Measurements from ENCODE around the gene CLDN6. TPM values are rescaled to one million over a fixed set of nuclear protein-coding genes. Genes with fewer than 3 reads are reported as not detected.

The CLDN6 gene
- total and polyA plus RNA-seq, 2 of the 13 experiments (the other 11 are each of a cell fraction or from before 2014, with no cell fraction given) = 5.9 to 7.6 TPM

- no peak for TF ChIP-seq CSRNP2 (CRISPR knock-in tag; conservative IDR thresholded peaks at IDR 0.05; ENCODE audit: low read depth)
- TF ChIP-seq ZNF121 (CRISPR knock-in tag; IDR thresholded peaks at IDR 0.05) = no peak
- TF ChIP-seq EEA1 (CRISPR knock-in tag; IDR thresholded peaks at IDR 0.05; ENCODE audit: borderline replicate concordance) = peak; percentile 58; the same call in 1 of the 2 replicates
- TF ChIP-seq DMAP1 (CRISPR knock-in tag; IDR thresholded peaks at IDR 0.05) = peak; percentile 58
- TF ChIP-seq ZNF333 (CRISPR knock-in tag; IDR thresholded peaks at IDR 0.05; ENCODE audit: borderline replicate concordance) = 0 out of 2 replicates have a peak, but pooled peaks have one; percentile 67
- peak; percentile 91; the same call in 1 of the 2 replicates for TF ChIP-seq FOXO4 (CRISPR knock-in tag; conservative IDR thresholded peaks at IDR 0.05)
- peak; percentile 13; the same call in 1 of the 2 replicates for TF ChIP-seq ZNF800 (CRISPR knock-in tag; IDR thresholded peaks at IDR 0.05)
- TF ChIP-seq ZNF556 (CRISPR knock-in tag; IDR thresholded peaks at IDR 0.05; ENCODE audit: borderline replicate concordance) = no peak
- no peak; the same call in 1 of the 2 replicates for TF ChIP-seq NR2F6 (IDR thresholded peaks at IDR 0.05)
- TF ChIP-seq NR2F6 (CRISPR knock-in tag; IDR thresholded peaks at IDR 0.05) = no peak; the same call in 1 of the 2 replicates
- no peak; the same call in 1 of the 2 replicates for TF ChIP-seq CENPT (CRISPR knock-in tag; IDR thresholded peaks at IDR 0.05; ENCODE audit: low read depth)
- no peak for TF ChIP-seq FOXA1 (IDR thresholded peaks at IDR 0.05)
- TF ChIP-seq FOXA1 (CRISPR knock-in tag; IDR thresholded peaks at IDR 0.05) = no peak
- TF ChIP-seq ZSCAN22 (CRISPR knock-in tag; IDR thresholded peaks at IDR 0.05) = no peak
- peak; percentile 37; the same call in 1 of the 2 replicates for TF ChIP-seq TOPORS (CRISPR knock-in tag; IDR thresholded peaks at IDR 0.05)
- TF ChIP-seq SALL1 (CRISPR knock-in tag; IDR thresholded peaks at IDR 0.05) = peak; percentile 87
- TF ChIP-seq, protein P1, sequence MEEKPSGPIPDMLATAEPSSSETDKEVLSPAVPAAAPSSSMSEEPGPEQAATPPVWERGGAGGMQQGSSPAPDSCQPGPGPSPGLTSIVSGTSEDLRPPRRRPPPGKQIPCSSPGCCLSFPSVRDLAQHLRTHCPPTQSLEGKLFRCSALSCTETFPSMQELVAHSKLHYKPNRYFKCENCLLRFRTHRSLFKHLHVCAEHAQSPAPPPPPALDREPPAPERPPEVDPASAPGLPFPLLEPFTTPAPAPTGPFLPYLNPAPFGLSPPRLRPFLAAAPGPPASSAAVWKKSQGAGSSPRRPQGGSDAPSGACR (CRISPR knock-in tag; IDR thresholded peaks at IDR 0.05) = no peak; the same call in 1 of the 2 replicates
- no peak for TF ChIP-seq U2AF2 (IDR thresholded peaks at IDR 0.05; ENCODE audit: low read depth, low read length)
- TF ChIP-seq ARNT (IDR thresholded peaks at IDR 0.05) = no peak
- no peak for TF ChIP-seq FUBP1 (CRISPR knock-in tag; IDR thresholded peaks at IDR 0.05; ENCODE audit: borderline replicate concordance)
- no peak for TF ChIP-seq MTF2 (CRISPR knock-in tag; IDR thresholded peaks at IDR 0.05; ENCODE audit: borderline replicate concordance)
Observed at GRCh38 chr16:2980227-2981176, 37.5 kb downstream of the CLDN6 start, which contains the start of gene PKMYT1 (continued).
